A549 (cell line): ENCODE data around the gene MYLIP. TPM values are rescaled to one million over a fixed set of nuclear protein-coding genes. Genes with fewer than 3 reads are reported as not detected.

Experiments
- ATAC-seq, 2 experiments: fragments of 200-7000 bp in 1 of 2; fragments of >200 bp in 1 of 2; cut with Nextera tagmentation in 1 of 2; cut with Tn5 transposase in 1 of 2; 3 replicates each; pipeline versions ENCODE4 v1.8.0 to v1.9.1; 2018 to 2020; ENCODE audit warnings: mild to moderate bottlenecking in 1 of 2, moderate library complexity in 1 of 2
- CTCF ChIA-PET: fragments of 300-600 bp; sonication (Branson Sonifier 250); formaldehyde crosslinking; extraction: SDS; loops from one replicate; lab custom pipeline; 2021; ENCODE audit warnings: antibody characterized with exemption, inconsistent platforms; lab: Yijun Ruan, JAX
- POLR2A ChIA-PET: fragments of 350-600 bp; formaldehyde crosslinking; extraction: SDS; loops from one replicate; lab custom pipeline; 2021; ENCODE audit warnings: antibody characterized with exemption, inconsistent platforms; lab: Yijun Ruan, JAX
- DNase-seq, 2 experiments: peaks; one replicate each; pipeline versions ENCODE4 v3.0.0 to v3.0.0-alpha.2; 2011 to 2016; ENCODE audit warnings: low read depth in 1 of 2, low spot score in 1 of 2
- FAIRE-seq: peaks from 2 replicates; lab custom pipeline; 2011; peaks lifted over from hg19 to GRCh38; lab: Jason Lieb, UNC
- H3K27ac ChIP-seq, 2 experiments: fragments of >200 bp; sonication (Bioruptor Twin); formaldehyde crosslinking; 3 replicates each; pipeline ENCODE4 v1.5.1; 2016 to 2017
- H3K4me1 ChIP-seq: fragments of >200 bp; sonication (Bioruptor Twin); formaldehyde crosslinking; 3 replicates; pipeline ENCODE4 v1.6.1; 2016
- H3K4me2 ChIP-seq: fragments of >200 bp; sonication (Bioruptor Twin); formaldehyde crosslinking; 3 replicates; pipeline ENCODE4 v1.6.1; 2016
- H3K4me3 ChIP-seq: fragments of >200 bp; sonication (Bioruptor Twin); formaldehyde crosslinking; 3 replicates; pipeline ENCODE4 v1.5.1; 2016
- H3K9me3 ChIP-seq: fragments of >200 bp; sonication (Bioruptor Twin); formaldehyde crosslinking; 3 replicates; pipeline ENCODE4 v1.6.1; 2016
- BHLHE40 ChIP-seq: IDR thresholded peaks from 2 replicates; pipeline ENCODE4 v1.6.1; 2012; ENCODE audit warnings: low read depth, low read length, inconsistent platforms
- CHD2 ChIP-seq: fragments of 150-350 bp; IDR thresholded peaks from 2 replicates; pipeline ENCODE4 v1.6.1; 2014; ENCODE audit warnings: low read length; ENCODE audit not compliant: partially characterized antibody
- E2F6 ChIP-seq: IDR thresholded peaks from 2 replicates; pipeline ENCODE4 v1.6.1; 2012; ENCODE audit warnings: low read depth, borderline replicate concordance
- EHMT2 ChIP-seq: fragments of 200-600 bp; sonication (generic); IDR thresholded peaks from 2 replicates; pipeline ENCODE4 v1.6.1; 2016; ENCODE audit warnings: antibody characterized with exemption, low read depth, mild to moderate bottlenecking, moderate library complexity
- ELK1 ChIP-seq: fragments of 150-350 bp; IDR thresholded peaks from 2 replicates; pipeline ENCODE4 v1.6.1; 2014; ENCODE audit warnings: low read depth, mild to moderate bottlenecking, low read length
- EP300 ChIP-seq, 2 experiments: fragments of >200 bp; sonication (Bioruptor Twin); formaldehyde crosslinking; IDR thresholded peaks; 2 replicates in 1 of 2; 3 replicates in 1 of 2; pipeline ENCODE4 v1.6.1; 2016 to 2017
- FOSB ChIP-seq: fragments of 250-450 bp; sonication (Bioruptor Pico); IDR thresholded peaks from 2 replicates; pipeline ENCODE4 v1.5.0; 2020; ENCODE audit warnings: mild to moderate bottlenecking, moderate library complexity
- FOXS1 ChIP-seq: fragments of 250-450 bp; sonication (Bioruptor Pico); IDR thresholded peaks from 2 replicates; pipeline ENCODE4 v1.5.0; 2020; ENCODE audit warnings: mild to moderate bottlenecking, moderate library complexity
- HDAC2 ChIP-seq: fragments of 200-600 bp; sonication (generic); IDR thresholded peaks from 2 replicates; pipeline ENCODE4 v1.6.1; 2016
- HES2 ChIP-seq: fragments of >200 bp; sonication (Bioruptor Twin); formaldehyde crosslinking; IDR thresholded peaks from 2 replicates; pipeline ENCODE4 v1.6.1; 2016
- JUNB ChIP-seq: fragments of >200 bp; sonication (Bioruptor Twin); formaldehyde crosslinking; IDR thresholded peaks from 2 replicates; pipeline ENCODE4 v1.6.1; 2016
- MAFK ChIP-seq: fragments of 450-650 bp; IDR thresholded peaks from 2 replicates; pipeline ENCODE4 v1.6.1; 2014; ENCODE audit not compliant: partially characterized antibody
- NFE2L2 ChIP-seq: fragments of 150-350 bp; conservative IDR thresholded peaks from 2 replicates; pipeline ENCODE4 v1.6.1; 2014; ENCODE audit warnings: low read length
- PHF8 ChIP-seq: fragments of 200-600 bp; sonication (generic); IDR thresholded peaks from 2 replicates; pipeline ENCODE4 v1.6.1; 2016; ENCODE audit warnings: low read depth, mild to moderate bottlenecking, antibody characterized with exemption, moderate library complexity, borderline replicate concordance
- POLR2A ChIP-seq: IDR thresholded peaks from 2 replicates; pipeline ENCODE4 v1.6.1; 2012; ENCODE audit warnings: mild to moderate bottlenecking, low read length
- RAD21 ChIP-seq, 2 experiments: fragments of >200 bp in 1 of 2; sonication (Bioruptor Twin) in 1 of 2; formaldehyde crosslinking in 1 of 2; IDR thresholded peaks in 1 of 2; conservative IDR thresholded peaks in 1 of 2; 2 replicates in 1 of 2; 3 replicates in 1 of 2; pipeline ENCODE4 v1.6.1; 2012 to 2018; ENCODE audit warnings: inconsistent platforms in 1 of 2
- REST ChIP-seq: fragments of 200-600 bp; sonication (generic); IDR thresholded peaks from 2 replicates; pipeline ENCODE4 v1.6.1; 2016; ENCODE audit warnings: antibody characterized with exemption, mild to moderate bottlenecking, moderate library complexity
- RNF2 ChIP-seq: fragments of 200-600 bp; sonication (generic); IDR thresholded peaks from 2 replicates; pipeline ENCODE4 v1.6.1; 2016; ENCODE audit warnings: low read depth, mild to moderate bottlenecking, antibody characterized with exemption, moderate library complexity, borderline replicate concordance
- SMC3 ChIP-seq: fragments of >200 bp; sonication (Bioruptor Twin); formaldehyde crosslinking; IDR thresholded peaks from 3 replicates; pipeline ENCODE4 v1.6.1; 2018; ENCODE audit warnings: inconsistent platforms
- WGBS: methylation state at CpG from one replicate; pipeline ENCODE4 v1.1.6; 2017; ENCODE audit errors: missing lambda C conversion rate; 5-methylcytosine and 5-hydroxymethylcytosine counted together
- polyA plus RNA-seq, 4 experiments: library from polyadenylated mRNA; depleted of rRNA in 3 of 4; stranded (reverse); fragments of >200 nt; fragmentation: RNase III in 1 of 4; extraction: RNeasy Plus Mini Kit Qiagen cat#74134 plus additional on column Dnase treatment in 1 of 4; gene quantifications; 2 replicates in 3 of 4; 3 replicates in 1 of 4; pipeline ENCODE4 v1.2.3, GENCODE V29; 2011 to 2017

Gene MYLIP
- polyA plus RNA-seq, 2 of the 4 experiments (the other 2 are of a cell fraction), result 2.3 to 9.1 TPM

GRCh38 chr6:16104624-16105433 lies 24.1 kb upstream of the MYLIP start (continued):
- TF ChIP-seq E2F6, result no peak

DNA sequence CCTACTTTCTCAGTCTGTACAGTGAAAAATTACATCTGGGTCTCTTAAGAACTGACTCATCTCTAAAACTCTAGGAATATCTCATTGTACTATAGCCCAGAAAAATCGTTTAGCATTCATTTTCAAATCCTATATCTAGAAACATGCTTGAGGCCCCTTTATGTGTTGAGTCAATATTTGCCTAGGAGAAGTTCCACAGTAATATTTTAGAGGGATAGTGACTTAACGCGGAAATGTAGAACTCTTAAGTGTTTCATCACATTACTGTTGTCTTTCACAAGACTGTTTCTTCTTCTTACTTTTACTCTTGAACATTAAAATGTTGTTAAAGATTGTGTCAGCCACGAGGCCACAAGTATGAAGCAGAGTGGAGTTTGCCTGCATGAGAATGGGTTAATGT lies 23.0 kb upstream of the MYLIP start:
- POLR2A ChIA-PET, result no interaction called here
- WGBS, result 29% methylated on average over 4 of the region's 4 CpGs
- ATAC-seq, result no peak
- FAIRE-seq, result no peak
- Histone ChIP-seq H3K9me3 (no peaks in the 10 kb centered on the region), H3K27ac (no peak overlapping the region), H3K4me3 (no peak overlapping the region), H3K4me2 (peak overlapping the region; percentile 25; the same call in 1 of the 3 replicates), H3K4me1 (0 out of 3 replicates have a peak, but pooled peaks cover 3% of the 10 kb centered on the region)
- CTCF ChIA-PET, result no interaction called here
- DNase-seq, result no peak
- no peak for TF ChIP-seq BHLHE40

GRCh38 chr6:16106991-16107787 lies 21.7 kb upstream of the MYLIP start:
- ChIA-PET CTCF (no interaction called here), POLR2A (no interaction called here)
- Histone ChIP-seq H3K9me3 (no peaks in the 10 kb centered on the region), H3K4me1 (0 out of 3 replicates have a peak, but pooled peaks cover 3% of the 10 kb centered on the region), H3K27ac (no peak overlapping the region), H3K4me3 (no peak overlapping the region), H3K4me2 (no peak overlapping the region)
- TF ChIP-seq FOXS1 (CRISPR knock-in tag), result no peak
- TF ChIP-seq HDAC2, result no peak
- TF ChIP-seq EHMT2, result no peak
- TF ChIP-seq HES2, result no peak
- no peak for TF ChIP-seq POLR2A
- FAIRE-seq (no peak), ATAC-seq (no peak), DNase-seq (no peak)
- WGBS, result 86% methylated on average over 8 of the region's 8 CpGs

GRCh38 chr6:16108419-16108818 lies 20.5 kb upstream of the MYLIP start:
- no peaks in the 10 kb centered on the region for H3K9me3 ChIP-seq
- ChIA-PET POLR2A (interaction anchor here (1.6 kb wide), 1 partner anchor 20 kb away, joined by 6 read pairs; the partner anchor contains the start of gene MYLIP), CTCF (no interaction called here)
- FAIRE-seq (no peak), DNase-seq (no peak), ATAC-seq (no peak)
- TF ChIP-seq SMC3, result no peak
- H3K4me2 ChIP-seq, result no peak overlapping the region
- H3K4me1 ChIP-seq, result 0 out of 3 replicates have a peak, but pooled peaks cover 3% of the 10 kb centered on the region
- H3K27ac ChIP-seq, result no peak overlapping the region
- whole genome bisulfite sequencing, result 67% methylated on average over 5 of the region's 5 CpGs
- no peak overlapping the region for H3K4me3 ChIP-seq

DNA sequence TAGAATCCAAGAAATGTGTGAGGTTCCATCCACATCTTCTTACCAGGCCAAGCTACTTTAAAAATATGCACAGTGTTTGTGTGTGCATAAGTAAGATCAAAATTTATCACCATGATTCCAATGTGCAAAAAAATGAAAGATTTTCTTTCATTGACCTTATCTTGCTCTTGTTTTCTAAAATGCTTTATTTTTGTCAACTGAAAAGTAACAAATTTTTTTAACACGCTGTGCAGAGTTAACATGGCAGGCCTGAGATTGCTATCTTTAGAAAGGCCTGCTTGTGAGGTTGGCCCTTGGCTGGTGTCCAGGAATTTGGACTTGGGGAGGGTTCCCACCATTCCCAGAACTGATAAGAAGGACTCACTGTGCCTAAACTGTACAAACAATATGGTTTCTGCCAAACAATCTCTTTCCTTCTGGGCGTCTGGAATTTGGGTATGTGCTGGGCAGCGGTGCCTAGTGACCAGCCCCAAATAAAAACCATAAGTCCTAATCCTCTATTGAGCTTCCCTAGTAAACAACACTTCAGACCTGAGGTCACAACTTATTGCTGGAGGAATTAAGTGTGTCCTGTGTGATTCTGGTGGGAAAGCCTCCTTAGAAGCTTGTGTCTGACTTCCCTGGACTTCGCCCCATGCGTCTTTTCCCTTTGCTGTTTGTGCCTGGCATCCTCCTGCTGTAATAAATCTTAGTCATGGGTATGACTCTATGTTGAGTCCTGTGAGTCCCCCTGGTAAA lies 19.8 kb upstream of the MYLIP start:
- Histone ChIP-seq H3K4me1 (0 out of 3 replicates have a peak, but pooled peaks cover 3% of the 10 kb centered on the region), H3K27ac (no peak overlapping the region), H3K4me2 (no peak overlapping the region), H3K4me3 (no peak overlapping the region), H3K9me3 (no peaks in the 10 kb centered on the region)
- no peak for ATAC-seq
- ChIA-PET POLR2A (interaction anchor here (1.6 kb wide), 1 partner anchor 19 kb away, joined by 6 read pairs; the partner anchor contains the start of gene MYLIP), CTCF (no interaction called here)
- no peak for DNase-seq
- 87% methylated on average over 5 of the region's 5 CpGs for WGBS
- FAIRE-seq, result no peak
- TF ChIP-seq RNF2, result no peak
- TF ChIP-seq EHMT2, result no peak
- TF ChIP-seq POLR2A, result no peak
- TF ChIP-seq CHD2, result no peak
- no peak for TF ChIP-seq RAD21 (conservative IDR thresholded peaks at IDR 0.05 in 1 of 2, IDR thresholded peaks at IDR 0.05 in 1 of 2)
- TF ChIP-seq JUNB, result no peak
- no peak for TF ChIP-seq NFE2L2
- TF ChIP-seq FOSB (CRISPR knock-in tag), result no peak
- no peak for TF ChIP-seq MAFK
- TF ChIP-seq EP300 (IDR thresholded peaks at IDR 0.05), result no peak
- no peak for TF ChIP-seq ELK1
- no peak for TF ChIP-seq PHF8
- TF ChIP-seq REST, result no peak
